SK-N-SH (cell line): Measurements from ENCODE around the gene WIPF2. TPM values are rescaled to one million over a fixed set of nuclear protein-coding genes. Genes with fewer than 3 reads are reported as not detected.

Experiments
- CTCF ChIA-PET: fragments of 300-600, 350-600 bp; formaldehyde crosslinking; extraction: SDS; loops from one replicate; lab custom pipeline; 2021; lab: Yijun Ruan, JAX
- POLR2A ChIA-PET: fragments of 350-600 bp; sonication (Branson Sonifier 250); formaldehyde crosslinking; extraction: SDS; loops from one replicate; lab custom pipeline; 2020; ENCODE audit warnings: antibody characterized with exemption, inconsistent platforms; lab: Yijun Ruan, JAX
- DNase-seq: peaks from one replicate; pipeline ENCODE4 v3.0.0; 2012
- H2AFZ ChIP-seq: fragments of 200-600 bp; sonication (generic); 2 replicates; pipeline ENCODE4 v1.8.1; 2016; ENCODE audit warnings: antibody characterized with exemption, mild to moderate bottlenecking, low read depth
- H3F3A ChIP-seq: fragments of 200-600 bp; sonication (generic); replicated peaks from 2 replicates; pipeline ENCODE3; 2016; ENCODE audit warnings: antibody characterized with exemption, mild to moderate bottlenecking; ENCODE audit not compliant: insufficient read depth
- H3K27ac ChIP-seq, 2 experiments: fragments of 200-500 bp in 1 of 2; fragments of 200-600 bp in 1 of 2; sonication (Bioruptor generic) in 1 of 2; sonication (generic), shearing (Covaris generic) in 1 of 2; 2 replicates each; pipeline versions ENCODE4 v1.5.1 to v1.6.1; 2014 to 2016; ENCODE audit warnings: low read depth in 2 of 2, inconsistent platforms in 1 of 2, low read length in 1 of 2, mild to moderate bottlenecking in 1 of 2, mixed read lengths in 1 of 2
- H3K27me3 ChIP-seq: fragments of 200-600 bp; sonication (generic), shearing (Covaris generic); 2 replicates; pipeline ENCODE4 v1.6.1; 2016; ENCODE audit warnings: mixed run types; ENCODE audit not compliant: insufficient read depth
- H3K36me3 ChIP-seq, 2 experiments: fragments of 200-500 bp in 1 of 2; fragments of 200-600 bp in 1 of 2; sonication (Bioruptor generic) in 1 of 2; sonication (generic) in 1 of 2; replicated peaks in 1 of 2; 2 replicates each; pipeline versions ENCODE3 to v1.5.1; 2014 to 2016; ENCODE audit warnings: low read length in 1 of 2, mild to moderate bottlenecking in 1 of 2; ENCODE audit not compliant: insufficient read depth in 2 of 2, control insufficient read depth in 1 of 2
- H3K4me1 ChIP-seq, 2 experiments: fragments of 200-500 bp in 1 of 2; fragments of 200-600 bp in 1 of 2; sonication (Bioruptor generic) in 1 of 2; sonication (generic), shearing (Covaris generic) in 1 of 2; 2 replicates each; pipeline versions ENCODE4 v1.5.1 to v1.6.1; 2014 to 2016; ENCODE audit warnings: low read depth in 1 of 2, low read length in 1 of 2, mixed run types in 1 of 2; ENCODE audit not compliant: insufficient read depth in 2 of 2, control insufficient read depth in 1 of 2
- H3K4me2 ChIP-seq: fragments of 200-600 bp; sonication (generic), shearing (Covaris generic); 2 replicates; pipeline ENCODE4 v1.6.1; 2017; ENCODE audit warnings: mixed run types
- H3K4me3 ChIP-seq, 2 experiments: fragments of 200-500 bp in 1 of 2; fragments of 200-600 bp in 1 of 2; sonication (Bioruptor generic) in 1 of 2; sonication (generic), shearing (Covaris generic) in 1 of 2; 2 replicates each; pipeline versions ENCODE4 v1.5.1 to v1.8.1; 2014 to 2016; ENCODE audit warnings: low read depth in 2 of 2, inconsistent platforms in 1 of 2, low read length in 1 of 2, mild to moderate bottlenecking in 1 of 2, mixed read lengths in 1 of 2, moderate library complexity in 1 of 2
- H3K79me2 ChIP-seq: fragments of 200-600 bp; sonication (generic); 2 replicates; pipeline ENCODE4 v1.8.1; 2017; ENCODE audit warnings: mild to moderate bottlenecking; ENCODE audit not compliant: insufficient read depth
- H3K9ac ChIP-seq: fragments of 200-600 bp; sonication (generic); 2 replicates; pipeline ENCODE4 v1.6.1; 2017; ENCODE audit warnings: mixed run types
- H3K9me2 ChIP-seq: fragments of 200-600 bp; sonication (generic); 2 replicates; pipeline ENCODE4 v1.6.1; 2017; ENCODE audit warnings: mixed run types
- H3K9me3 ChIP-seq: fragments of 200-600 bp; sonication (generic); 2 replicates; pipeline ENCODE4 v1.6.1; 2017; ENCODE audit warnings: mixed run types, mild to moderate bottlenecking, moderate library complexity
- H4K20me1 ChIP-seq: fragments of 200-600 bp; sonication (generic); 2 replicates; pipeline ENCODE4 v1.6.1; 2017; ENCODE audit warnings: mild to moderate bottlenecking, mixed run types; ENCODE audit not compliant: insufficient read depth
- CHD2 ChIP-seq: fragments of 150-350 bp; IDR thresholded peaks from 2 replicates; pipeline ENCODE4 v1.6.1; 2018; ENCODE audit warnings: low read length; ENCODE audit not compliant: partially characterized antibody
- ELF1 ChIP-seq: IDR thresholded peaks from 2 replicates; pipeline ENCODE4 v1.4.0; 2012
- EZH2phosphoT487 ChIP-seq: fragments of 200-600 bp; sonication (generic); IDR thresholded peaks from 2 replicates; pipeline ENCODE4 v1.6.1; 2017; ENCODE audit warnings: low read depth, mixed run types, mild to moderate bottlenecking, antibody characterized with exemption, moderate library complexity, borderline replicate concordance
- FOSL2 ChIP-seq: IDR thresholded peaks from 2 replicates; pipeline ENCODE4 v1.4.0; 2012; ENCODE audit warnings: low read depth, mild to moderate bottlenecking, moderate library complexity, borderline replicate concordance
- FOXM1 ChIP-seq: IDR thresholded peaks from 2 replicates; pipeline ENCODE4 v1.4.0; 2012; ENCODE audit warnings: low read depth, mild to moderate bottlenecking
- GABPA ChIP-seq: IDR thresholded peaks from 2 replicates; pipeline ENCODE4 v1.4.0; 2012; ENCODE audit warnings: low read depth, mild to moderate bottlenecking
- GATA2 ChIP-seq: sonication (generic); formaldehyde crosslinking; IDR thresholded peaks from 2 replicates; pipeline ENCODE4 v1.5.0; 2020; ENCODE audit warnings: mild to moderate bottlenecking, missing genetic modification reagents
- MAX ChIP-seq: IDR thresholded peaks from 2 replicates; pipeline ENCODE4 v1.4.0; 2012; ENCODE audit warnings: low read depth
- MEF2A ChIP-seq: IDR thresholded peaks from 2 replicates; pipeline ENCODE4 v1.4.0; 2012; ENCODE audit warnings: low read depth, borderline replicate concordance
- MXI1 ChIP-seq: IDR thresholded peaks from 2 replicates; pipeline ENCODE4 v1.6.1; 2012; ENCODE audit warnings: mild to moderate bottlenecking, low read depth, low read length, improper control_type of control experiment
- NRF1 ChIP-seq: IDR thresholded peaks from 2 replicates; pipeline ENCODE4 v1.6.1; 2012; ENCODE audit warnings: low read depth, mild to moderate bottlenecking, low read length
- PBX3 ChIP-seq: IDR thresholded peaks from 2 replicates; pipeline ENCODE4; 2012
- RCOR1 ChIP-seq: fragments of 150-350 bp; IDR thresholded peaks from 2 replicates; pipeline ENCODE4 v1.6.1; 2017; ENCODE audit warnings: antibody characterized with exemption, low read length
- RFX5 ChIP-seq: IDR thresholded peaks from 2 replicates; pipeline ENCODE4 v1.6.1; 2012; ENCODE audit warnings: mild to moderate bottlenecking, improper control_type of control experiment, low read length
- SIN3A ChIP-seq: IDR thresholded peaks from 2 replicates; pipeline ENCODE4 v1.6.1; 2012; ENCODE audit warnings: low read depth, mild to moderate bottlenecking, low read length, moderate library complexity, borderline replicate concordance
- TCF12 ChIP-seq: IDR thresholded peaks from 2 replicates; pipeline ENCODE4 v1.4.0; 2012
- TEAD4 ChIP-seq: IDR thresholded peaks from 2 replicates; pipeline ENCODE4 v1.4.0; 2012; ENCODE audit warnings: mild to moderate bottlenecking, borderline replicate concordance; ENCODE audit not compliant: insufficient read depth
- USF1 ChIP-seq: IDR thresholded peaks from 2 replicates; pipeline ENCODE4 v1.4.0; 2012; ENCODE audit warnings: low read depth, borderline replicate concordance
- USF2 ChIP-seq: fragments of 150-350 bp; IDR thresholded peaks from 2 replicates; pipeline ENCODE4 v1.6.1; 2017; ENCODE audit warnings: antibody characterized with exemption, low read length, low read depth, borderline replicate concordance
- YY1 ChIP-seq: IDR thresholded peaks from 2 replicates; pipeline ENCODE4 v1.4.0; 2012; ENCODE audit warnings: low read depth, mild to moderate bottlenecking
- WGBS: methylation state at CpG from one replicate; pipeline ENCODE4 v1.1.6; 2017; ENCODE audit warnings: low lambda C conversion rate; 5-methylcytosine and 5-hydroxymethylcytosine counted together
- polyA plus RNA-seq, 3 experiments: library from polyadenylated mRNA; depleted of rRNA; stranded (reverse); fragments of >200 nt; gene quantifications; 2 replicates each; pipeline ENCODE4 v1.2.3, GENCODE V29; 2012

Gene WIPF2
- polyA plus RNA-seq, 1 of the 3 experiments (the other 2 are of a cell fraction): 6.8 TPM

- TF ChIP-seq USF1 (no peak), TEAD4 (no peak), PBX3 (no peak), MXI1 (no peak)
These were observed 102.9 kb downstream of the WIPF2 start (continued) for GRCh38 chr17:40321961-40322357.

GRCh38 chr17:40322358-40323315, 103.5 kb downstream of the WIPF2 start:
- Histone ChIP-seq H3K4me2 (peak overlapping the region; percentile 95), H3K27me3 (no peaks in the 10 kb centered on the region), H3K9me2 (no peaks in the 10 kb centered on the region), H3F3A (peaks cover 22% of the 10 kb centered on the region), H4K20me1 (peaks cover 64% of the 10 kb centered on the region), H3K27ac (peak overlapping the region; percentile 91 to 96), H3K9me3 (no peaks in the 10 kb centered on the region), H3K36me3 (no peaks in the 10 kb centered on the region), H3K4me3 (peak overlapping the region; percentile 29 to 54), H3K4me1 (peaks cover 73 to 91% of the 10 kb centered on the region in 2 experiments), H3K79me2 (peaks cover 96% of the 10 kb centered on the region), H2AFZ (no peak overlapping the region), H3K9ac (peak overlapping the region; percentile 97)
- CTCF ChIA-PET: interaction anchor here (0.6 to 57.6 kb wide), 3 partner anchors 15 to 174 kb away, joined by 3 to 1706 read pairs (median 1706); partner anchors contain the start of genes CDC6, GJD3 and RARA
- peak; percentile 83 for DNase-seq
- POLR2A ChIA-PET: interaction anchor here (0.8 to 1.3 kb wide), 3 partner anchors 11 to 80 kb away, joined by 3 read pairs; no protein-coding TSS in a partner anchor
- 23% methylated on average over 15 of the region's 19 CpGs for WGBS
- TF ChIP-seq ELF1: no peak
- no peak for TF ChIP-seq TEAD4
- no peak for TF ChIP-seq SIN3A
- TF ChIP-seq FOXM1: no peak
- peak; percentile 85 for TF ChIP-seq GABPA
- TF ChIP-seq EZH2phosphoT487: no peak
- 0 out of 2 replicates have a peak, but pooled peaks have one; percentile 24 for TF ChIP-seq TCF12
- TF ChIP-seq RCOR1: no peak
- TF ChIP-seq USF1: peak; percentile 94
- TF ChIP-seq GATA2 (CRISPR knock-in tag): no peak
- TF ChIP-seq NRF1: no peak
- TF ChIP-seq YY1: no peak
- no peak for TF ChIP-seq FOSL2
- no peak for TF ChIP-seq RFX5
- peak; percentile 64; the same call in 1 of the 2 replicates for TF ChIP-seq MAX
- TF ChIP-seq PBX3: peak; percentile 85
- TF ChIP-seq CHD2: no peak
- TF ChIP-seq MEF2A: no peak
- TF ChIP-seq USF2: peak; percentile 63
